ENCODE measurements around the gene AFAP1.

The AFAP1 gene

DNA sequence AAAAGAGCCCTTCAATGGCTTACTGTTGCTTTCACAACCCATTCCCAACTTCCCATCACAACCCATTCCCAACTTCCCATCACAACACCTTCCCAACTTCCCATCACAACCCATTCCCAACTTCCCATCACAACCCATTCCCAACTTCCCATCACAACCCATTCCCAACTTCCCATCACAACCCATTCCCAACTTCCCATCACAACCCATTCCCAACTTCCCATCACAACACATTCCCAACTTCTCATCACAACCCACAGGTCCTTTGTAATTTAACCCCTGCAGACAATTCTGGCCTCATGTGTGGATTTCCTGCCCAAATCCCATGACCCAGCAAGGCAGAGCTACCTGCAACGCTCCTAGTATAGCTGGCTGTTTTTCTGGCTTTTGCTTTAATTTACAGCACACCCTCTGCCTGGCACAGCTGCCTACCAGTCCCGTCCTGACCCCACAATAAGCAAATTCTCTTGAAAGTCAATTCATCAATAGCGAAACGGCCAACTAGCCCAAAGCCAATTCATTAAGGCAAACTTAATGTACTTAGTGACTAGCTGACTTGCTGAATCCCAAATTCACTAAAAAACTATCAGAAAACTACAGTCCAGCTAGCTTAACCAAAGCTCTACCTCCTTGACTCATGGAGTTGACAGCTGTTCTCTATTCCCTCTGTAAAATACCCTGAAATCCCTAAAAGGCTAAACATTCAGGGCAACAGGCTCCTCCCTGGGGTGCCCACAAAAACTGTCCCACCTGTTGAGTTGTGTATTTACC lies 75.6 kb downstream of the AFAP1 start:
- DNase-seq: no peak

DNA sequence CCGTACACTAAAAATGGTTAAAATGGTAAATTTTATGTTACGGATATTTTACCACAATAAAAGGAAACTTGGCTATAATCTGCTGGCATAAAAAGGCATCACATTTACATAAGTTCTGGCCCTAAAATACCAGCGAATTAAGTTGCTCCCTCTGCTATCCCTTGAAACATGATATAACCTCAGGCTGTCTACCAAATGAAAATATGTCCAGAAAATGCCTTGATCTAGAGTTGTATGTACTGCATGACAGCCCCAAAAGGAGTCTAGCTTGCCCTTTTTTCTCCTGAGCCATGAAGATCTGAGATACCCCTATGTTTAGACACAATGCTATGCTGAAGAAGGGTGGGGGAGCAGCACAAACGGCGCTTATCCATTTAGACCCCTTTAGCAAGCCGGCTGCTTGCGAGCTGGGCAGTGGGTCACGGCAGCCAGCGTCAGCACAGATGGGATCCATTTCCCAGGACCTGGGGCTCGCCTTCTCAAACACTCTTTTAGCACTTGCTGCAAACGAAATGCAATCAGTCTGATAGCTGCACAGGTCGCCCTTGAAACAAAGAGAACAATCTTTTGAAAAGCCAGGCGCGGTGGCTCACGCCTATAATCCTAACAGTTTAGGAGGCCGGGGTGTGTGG lies 77.0 kb downstream of the AFAP1 start:
- DNase-seq: no peak

DNA sequence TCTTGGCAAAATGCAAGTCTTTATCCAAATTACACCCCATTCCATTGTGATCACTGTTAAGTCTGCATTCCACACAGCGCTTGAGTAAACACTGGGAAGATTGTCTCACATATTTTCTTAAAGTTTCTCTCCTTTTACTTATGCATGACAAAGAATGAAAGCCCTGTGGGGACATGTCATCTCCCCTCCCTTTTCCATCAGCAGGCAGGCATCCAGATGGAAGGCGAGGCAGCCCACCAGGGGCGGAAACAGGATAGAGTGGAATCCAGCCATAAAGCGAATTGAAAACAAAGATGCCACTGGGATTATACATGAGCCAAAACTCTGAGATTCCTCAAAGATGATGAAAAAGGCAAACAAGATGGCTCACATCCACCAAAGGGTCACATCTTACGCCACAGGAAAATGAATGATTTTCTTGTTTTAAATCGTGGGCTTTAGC lies 78.2 kb downstream of the AFAP1 start:
- DNase-seq: no peak

DNA sequence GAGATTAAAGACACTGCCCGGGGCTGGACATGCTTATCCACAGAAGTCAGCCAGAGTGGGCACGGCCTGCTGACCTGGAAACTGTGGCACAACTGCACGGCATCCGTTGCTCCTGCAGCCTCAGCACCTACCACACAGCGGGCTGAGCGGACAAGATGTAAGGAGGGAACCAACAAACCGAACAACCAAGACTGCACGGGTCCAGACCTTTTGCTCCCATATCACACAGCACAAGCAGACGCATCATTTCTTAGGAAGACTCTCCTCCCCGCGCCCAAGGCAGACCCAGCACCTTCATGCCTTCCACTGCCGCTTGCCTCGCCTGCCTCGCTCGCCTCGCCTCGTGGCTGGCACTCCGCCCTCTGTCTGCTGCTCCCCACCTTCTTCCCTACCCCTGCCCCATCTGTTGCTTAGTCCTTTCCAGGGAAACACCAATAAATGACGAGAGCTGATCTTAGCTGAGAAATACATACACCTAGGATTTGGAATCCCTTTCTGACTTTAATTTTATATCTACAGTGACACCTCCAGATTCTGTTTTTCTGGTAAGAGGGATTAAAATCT lies 79.0 kb downstream of the AFAP1 start:
- DNase-seq: no peak

DNA sequence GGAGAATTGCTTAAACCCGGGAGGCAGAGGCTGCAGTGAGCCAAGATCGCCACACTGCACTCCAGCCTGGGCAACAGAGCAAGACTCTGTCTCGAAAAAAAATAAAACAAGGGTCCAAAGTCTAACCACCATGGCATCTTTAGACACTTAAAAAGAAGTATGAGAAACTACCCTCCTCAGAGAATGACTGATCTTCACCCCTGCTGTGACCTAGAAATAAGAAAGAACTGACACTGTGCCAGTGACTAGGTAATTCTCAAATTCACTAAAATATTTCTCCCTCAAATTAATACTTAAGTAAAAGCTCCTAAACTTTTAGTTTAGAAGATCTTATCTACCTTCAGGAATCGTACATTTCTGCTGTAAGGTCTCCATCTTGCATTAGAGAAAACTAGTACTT lies 80.3 kb downstream of the AFAP1 start:
- DNase-seq: no peak

DNA sequence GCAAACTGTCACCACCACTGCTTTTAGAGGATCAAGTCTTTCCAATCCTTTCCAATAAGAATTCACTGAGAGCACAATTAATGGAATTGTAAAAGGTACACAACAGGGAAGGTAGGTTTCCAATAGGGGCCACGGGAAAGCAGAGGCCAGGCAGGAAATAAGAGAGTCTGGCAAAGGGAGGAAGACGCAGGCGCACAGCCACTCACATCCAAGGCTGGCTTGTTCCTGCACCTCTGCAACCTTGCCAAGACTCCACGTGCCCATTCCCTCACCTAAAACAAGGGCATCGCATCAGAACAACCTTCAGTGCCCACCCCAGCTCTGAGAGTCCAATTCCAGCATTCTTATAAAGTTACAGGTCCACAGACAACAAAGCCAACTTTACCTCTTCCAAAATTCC lies 81.2 kb downstream of the AFAP1 start:
- DNase-seq: no peak

DNA sequence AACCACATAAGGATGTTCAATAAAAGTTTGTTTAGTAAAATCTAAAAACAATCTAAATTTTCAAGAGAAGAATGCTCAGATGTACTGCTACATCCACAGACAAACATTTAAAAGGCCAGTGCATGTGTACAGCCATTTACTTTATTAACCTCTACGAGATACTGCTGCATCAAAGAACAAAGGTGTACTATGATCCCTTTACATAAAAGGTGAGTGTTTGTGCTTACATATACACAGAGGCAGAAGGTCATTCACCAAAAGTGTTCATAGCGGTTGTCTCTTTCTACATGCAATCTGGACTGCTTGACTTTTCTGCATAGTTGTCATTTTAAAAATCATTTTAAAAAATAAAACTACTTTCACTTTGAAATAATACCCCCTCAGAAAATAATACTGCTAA lies 81.7 kb downstream of the AFAP1 start:
- no peak for DNase-seq

DNA sequence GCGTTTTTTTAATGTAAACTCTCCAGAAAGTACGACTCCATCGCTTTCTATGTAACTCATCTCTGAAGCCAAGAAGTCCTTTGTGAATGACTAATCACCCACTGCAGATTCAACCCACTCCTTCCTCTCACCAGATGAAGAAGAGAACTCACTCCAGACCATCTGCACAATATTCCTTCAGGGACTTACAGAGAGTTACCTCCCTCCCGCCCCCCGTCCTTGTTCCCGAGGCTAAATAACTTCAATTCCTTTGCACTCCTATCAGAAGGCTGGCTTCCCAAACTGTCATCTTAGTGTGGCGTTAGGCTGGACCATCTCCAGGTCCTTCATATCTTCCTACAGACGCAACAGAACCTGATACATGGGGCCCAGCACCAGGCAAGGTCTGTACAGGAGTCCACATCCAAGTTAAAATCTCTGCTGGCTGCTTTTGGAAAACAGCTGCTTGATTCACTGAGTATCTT lies 82.4 kb downstream of the AFAP1 start:
- no peak for DNase-seq

DNA sequence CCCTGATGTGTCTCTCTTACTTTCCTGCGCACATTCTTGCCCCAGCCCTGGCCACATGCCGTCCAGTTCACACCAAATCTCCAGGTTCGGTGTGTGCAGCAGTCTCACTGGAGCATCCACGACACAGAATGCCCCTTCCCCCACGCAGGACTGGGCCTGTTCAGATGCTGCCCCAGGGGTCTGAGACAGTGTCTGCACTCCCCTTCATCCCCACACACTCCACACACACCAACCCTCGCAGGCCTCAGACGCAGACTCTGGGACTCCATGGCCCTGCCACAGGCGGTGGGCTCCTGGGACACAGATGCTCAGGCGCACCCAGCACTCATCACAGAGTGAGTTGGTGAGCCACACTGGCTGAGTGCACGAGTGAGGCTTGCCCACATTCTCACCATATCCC lies 83.9 kb downstream of the AFAP1 start:
- DNase-seq: no peak

DNA sequence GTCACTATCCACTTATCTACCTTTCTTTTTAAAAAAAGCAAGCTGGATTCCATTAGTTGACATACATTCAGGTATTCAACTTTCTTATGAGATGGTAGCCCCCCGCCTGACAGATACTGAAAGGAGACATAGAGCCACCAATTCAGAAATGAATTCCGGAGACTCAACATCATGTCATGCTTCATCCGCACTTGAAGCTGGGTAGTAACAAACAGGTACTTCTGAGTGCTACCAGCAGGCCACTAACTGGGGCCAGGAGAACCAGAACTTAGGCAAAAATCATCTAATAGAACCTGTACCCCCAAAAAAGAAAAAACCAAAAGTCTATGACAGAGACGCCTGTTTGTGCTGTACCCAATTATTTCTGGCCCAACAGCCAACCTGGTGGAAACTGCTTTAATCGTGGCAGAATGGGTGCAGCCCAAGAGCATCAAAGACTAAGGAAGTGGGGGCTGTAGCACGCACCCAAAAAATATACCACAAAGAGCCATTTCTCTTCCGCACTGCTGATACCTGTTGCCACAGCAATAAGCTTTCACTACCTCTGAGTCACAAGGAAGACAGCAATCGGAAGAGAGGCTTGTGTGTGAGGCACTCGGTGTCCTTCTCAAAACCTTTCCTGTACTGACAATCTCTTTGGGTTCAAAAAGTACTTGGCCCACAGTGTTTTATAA lies 84.8 kb downstream of the AFAP1 start:
- DNase-seq: peak; percentile 66

DNA sequence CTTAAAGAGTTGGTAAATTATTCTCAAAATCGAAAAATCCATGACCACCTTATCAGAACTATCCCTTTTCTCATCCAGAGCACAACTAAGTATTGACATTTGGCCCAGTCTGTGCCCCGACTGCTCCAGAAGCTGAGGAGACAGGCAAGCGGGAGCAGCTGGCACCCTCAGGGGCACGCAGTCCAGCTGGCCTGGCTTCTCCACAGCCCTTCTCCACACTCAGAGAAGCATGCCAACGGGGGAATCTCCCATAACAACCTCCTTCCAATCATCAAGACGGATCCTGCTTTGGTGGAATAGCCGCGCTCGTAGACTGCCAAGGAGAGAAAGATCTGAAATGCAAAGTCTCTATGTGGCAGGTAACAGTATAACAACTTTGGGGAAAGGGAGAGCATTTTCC lies 85.4 kb downstream of the AFAP1 start:
- DNase-seq: no peak

DNA sequence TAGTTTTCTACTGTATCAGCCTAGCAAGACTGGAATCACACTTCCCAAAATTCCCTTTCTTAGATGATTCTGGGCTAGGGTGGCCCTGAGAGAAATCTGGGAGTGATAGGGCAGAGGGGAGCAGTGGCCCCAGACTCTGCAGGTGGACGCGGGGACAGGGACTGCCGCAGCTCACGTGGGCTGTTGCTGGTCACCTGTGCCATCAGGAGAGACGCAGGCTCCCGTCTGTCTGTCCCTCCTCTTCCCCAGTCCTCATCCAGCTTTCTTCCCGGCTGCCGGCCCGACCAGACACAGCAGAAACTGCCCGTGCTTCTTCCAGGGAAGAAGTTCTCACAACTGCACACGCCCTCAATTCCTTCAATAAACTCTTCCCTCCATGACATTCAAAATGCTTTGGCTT lies 86.4 kb downstream of the AFAP1 start:
- DNase-seq: no peak

DNA sequence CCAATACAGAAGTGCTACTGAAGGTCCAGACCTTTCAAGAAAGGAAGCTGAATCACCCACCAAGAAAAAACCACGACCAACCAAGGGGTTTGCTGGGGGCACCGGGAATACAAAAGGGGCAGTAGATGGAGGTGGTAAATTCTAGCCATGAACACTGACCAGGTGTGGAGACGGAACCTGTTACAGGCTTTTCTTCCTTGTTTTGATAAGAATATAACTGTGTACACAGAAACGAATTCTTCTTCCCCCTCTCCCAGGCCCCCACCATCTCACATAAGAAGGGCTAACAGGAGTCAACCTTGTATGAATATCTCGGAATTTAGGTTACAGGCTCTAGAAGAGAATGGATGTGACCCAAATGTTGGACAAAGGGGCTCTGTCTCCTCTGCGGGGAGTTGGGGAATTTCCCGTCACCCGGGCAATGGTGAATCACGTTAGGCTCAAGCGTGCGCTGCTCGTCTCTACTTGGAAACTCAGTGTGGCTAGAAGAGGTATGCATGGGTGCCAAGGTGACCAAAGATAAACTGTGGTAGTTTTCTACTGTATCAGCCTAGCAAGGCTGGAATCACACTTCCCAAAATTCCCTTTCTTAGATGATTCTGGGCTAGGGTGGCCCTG lies 87.0 kb downstream of the AFAP1 start:
- no peak for DNase-seq

DNA sequence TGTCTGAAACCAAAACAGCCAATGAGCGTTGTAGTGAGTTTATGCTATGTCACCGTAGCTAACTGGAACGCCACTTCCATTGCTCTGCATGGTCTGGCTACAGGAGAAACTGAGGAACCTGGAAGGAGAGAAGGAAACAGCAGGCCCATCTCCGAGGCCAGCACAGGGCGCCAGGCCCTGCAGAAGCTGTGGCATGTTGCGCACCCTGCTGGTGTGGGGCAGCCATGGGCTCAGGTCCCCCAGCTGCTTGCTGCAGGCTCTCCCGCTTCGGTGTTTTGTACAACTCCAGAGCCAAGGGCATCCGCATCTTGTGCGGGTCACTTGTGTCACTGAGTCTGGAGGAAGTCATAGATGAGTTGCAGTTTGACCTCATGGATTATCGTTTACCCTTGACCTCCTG lies 89.2 kb downstream of the AFAP1 start:
- no peak for DNase-seq

DNA sequence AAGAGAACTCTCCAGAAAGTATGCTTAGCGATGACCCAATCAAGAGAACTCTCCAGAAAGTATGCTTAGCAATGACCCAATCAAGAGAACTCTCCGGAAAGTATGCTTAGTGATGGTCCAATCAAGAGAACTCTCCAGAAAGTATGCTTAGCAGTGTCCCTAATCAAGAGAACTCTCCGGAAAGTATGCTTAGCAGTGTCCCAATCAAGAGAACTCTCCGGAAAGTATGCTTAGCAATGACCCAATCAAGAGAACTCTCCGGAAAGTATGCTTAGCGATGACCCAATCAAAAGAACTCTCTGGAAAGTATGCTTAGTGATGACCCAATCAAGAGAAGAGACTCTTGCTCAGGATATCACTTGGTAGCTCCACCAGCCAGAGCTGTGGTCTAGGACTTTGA lies 92.5 kb downstream of the AFAP1 start:
- no peak for DNase-seq

DNA sequence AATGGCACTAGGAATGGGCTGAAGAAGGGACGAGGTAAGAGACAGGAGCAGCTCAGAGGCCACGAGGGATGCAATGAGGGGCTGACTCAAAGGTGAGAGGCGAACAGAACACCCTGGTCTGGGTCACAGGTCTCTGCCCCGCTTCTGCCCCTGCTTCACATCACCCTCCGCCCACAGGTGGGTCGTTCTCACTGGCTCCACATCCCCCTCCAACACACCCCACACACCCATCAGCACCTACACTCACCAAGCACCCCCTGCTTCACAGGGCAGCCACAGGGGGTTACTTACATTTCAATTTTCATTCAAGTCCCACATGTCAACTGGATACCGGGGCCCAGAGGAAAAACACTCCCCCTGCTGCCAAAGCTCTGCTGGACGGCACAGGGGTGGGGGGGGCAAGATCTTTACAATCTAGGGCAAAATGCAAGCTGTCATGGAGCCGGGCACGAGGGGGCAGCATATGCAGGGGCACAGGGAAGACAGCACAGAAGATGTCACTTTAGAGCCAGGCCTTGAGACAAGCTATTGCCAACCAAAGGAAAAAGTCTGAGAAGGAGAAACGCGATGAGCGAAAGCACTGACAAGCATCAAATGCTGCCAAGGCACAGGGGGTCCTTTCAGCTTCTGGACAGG lies 94.0 kb downstream of the AFAP1 start:
- DNase-seq: peak; percentile 36

DNA sequence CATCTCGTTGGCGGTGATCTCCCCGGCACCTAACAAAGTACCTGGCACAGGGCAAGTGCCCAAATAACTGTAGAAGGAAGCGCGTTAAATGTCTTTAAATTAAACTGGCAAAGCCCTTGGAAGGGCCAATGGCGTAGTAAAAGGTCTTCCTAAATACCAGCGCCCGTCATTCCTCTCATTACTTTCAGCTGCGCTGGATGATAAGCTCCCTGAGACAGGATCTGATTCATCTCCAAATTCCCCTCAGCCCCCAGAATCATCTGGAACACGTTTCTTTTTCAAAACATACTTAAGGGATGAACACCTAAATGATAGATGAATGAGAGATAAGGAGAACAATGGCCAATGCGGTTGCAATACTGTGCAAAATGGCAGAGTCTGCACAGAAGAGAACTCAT lies 95.1 kb downstream of the AFAP1 start:
- no peak for DNase-seq

DNA sequence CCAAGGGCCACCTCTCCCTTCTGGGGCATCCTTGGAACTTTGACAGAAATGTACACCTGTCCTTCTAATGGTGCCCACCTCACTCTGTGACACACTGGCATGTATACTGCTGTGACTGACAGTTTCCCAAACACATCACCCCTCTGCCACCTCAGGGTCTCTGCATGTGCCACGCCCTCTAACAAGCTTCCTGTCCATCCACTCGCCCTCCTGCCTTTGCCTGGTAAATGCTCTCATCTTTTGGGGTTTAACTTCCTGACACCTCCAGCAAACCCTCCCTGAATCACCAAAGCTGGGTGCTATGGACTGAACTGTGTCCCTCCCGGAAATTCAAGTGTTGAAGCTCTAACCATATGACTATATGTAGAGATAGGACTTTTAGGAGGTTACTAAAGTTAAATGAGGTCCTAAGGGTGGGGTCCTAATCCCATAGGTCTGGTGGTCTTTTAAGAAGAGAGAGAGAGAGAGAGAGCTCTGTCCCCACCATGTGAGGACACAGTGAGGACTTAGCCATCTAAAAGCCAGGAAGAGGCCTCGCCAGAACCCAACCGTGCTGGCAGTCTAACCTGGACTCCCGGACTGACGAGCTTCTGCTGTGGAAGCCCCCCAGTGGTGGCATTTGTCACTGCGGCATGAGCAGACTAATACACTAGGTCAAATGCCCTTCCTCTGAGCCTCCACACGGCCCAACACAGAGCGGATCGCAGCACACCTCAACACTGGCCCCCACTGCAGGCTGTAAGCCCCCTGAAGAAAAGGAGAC lies 95.6 kb downstream of the AFAP1 start:
- DNase-seq: peak; percentile 76

DNA sequence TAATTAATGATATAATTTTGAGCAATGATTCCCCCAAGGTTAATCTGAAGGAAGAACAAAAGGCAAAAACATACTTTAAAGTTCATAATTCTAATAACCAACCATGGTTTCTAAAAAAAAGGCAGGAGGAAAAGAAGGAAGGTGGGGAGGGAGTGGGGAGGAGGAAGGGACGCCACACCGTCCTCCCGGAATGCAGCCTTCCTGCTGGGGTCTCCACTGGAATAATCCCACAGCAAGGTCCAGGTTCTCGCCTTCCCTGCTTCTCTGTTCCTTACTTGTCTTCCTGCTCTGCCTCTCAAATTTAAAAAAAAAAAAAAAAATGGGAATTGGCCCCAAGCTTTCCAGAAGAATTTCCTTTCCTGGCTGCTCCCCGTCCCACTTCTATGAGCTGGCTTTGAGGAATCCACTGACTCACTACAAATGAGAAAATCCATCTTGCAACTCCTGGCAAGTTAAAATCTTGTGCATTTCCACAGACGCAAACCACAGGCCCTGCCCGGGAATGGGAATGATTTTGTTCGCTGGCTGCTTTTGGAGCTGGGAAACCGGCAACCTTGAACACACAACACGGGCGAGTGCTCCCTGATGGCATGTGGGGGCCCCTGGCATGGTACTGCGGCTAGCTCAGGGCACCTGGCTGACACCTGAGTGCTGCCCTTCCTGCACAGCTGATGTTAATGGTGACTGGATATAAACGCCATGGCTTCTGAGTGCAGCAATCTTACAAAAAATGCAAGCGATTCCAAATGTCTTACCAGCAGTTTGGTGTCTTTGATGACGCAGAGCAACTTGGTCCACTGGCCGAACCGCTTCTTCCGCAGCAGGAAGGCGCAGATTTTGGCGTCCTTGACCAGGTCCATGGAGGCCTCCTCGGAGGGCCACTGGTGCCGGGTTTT lies 97.0 kb downstream of the AFAP1 start:
- no peak for DNase-seq

DNA sequence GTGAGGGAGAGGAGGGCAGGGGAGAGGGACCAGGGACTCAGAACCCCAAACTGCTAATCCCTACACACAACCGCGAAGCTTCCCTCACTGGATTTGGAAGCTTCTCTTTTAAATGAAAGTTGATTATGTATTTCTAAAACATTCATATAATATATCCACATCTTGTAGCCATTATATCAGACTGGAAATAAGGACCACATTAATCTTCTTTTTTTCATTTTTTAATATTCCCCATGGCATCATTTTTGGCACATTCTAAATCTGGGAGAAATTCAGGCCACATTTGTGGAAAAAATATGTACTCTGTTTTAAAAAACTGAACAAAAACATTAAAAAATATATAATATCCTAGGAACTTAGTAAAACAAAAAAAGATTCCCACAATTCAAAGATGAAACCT lies 97.8 kb downstream of the AFAP1 start:
- DNase-seq: no peak

DNA sequence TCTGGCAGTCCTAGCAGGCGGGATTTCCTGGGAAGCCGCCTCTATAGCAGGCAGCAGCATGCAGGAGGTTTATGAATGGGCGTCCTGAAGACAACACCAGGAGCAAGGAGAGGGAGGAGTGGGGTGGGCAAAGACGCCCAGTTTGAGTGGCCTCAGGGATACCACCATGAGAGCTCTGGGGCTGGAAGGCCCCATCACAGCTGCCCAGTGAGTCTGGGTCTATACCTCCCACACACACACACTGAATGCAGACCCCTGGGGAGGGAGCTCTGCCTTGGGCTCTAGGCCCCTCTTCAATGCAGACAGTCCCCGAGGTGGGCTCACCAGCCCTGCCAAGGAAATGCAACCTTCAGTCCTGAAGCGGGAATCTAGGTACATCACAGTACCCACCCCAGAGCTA lies 98.6 kb downstream of the AFAP1 start:
- no peak for DNase-seq

Data from activated gamma-delta T cell treated with Interleukin-2 at 50 U/mL for 16 hours (primary cell).